D721Med (cell line): Measurements from ENCODE around the gene EPS8L2.

ENCODE experiments used
- DNase-seq: peaks from one replicate; pipeline ENCODE4 v3.0.0; 2011; ENCODE audit warnings: low spot score; ENCODE audit not compliant: insufficient read length
- FAIRE-seq: peaks from 2 replicates; lab custom pipeline; 2011; peaks lifted over from hg19 to GRCh38; lab: Jason Lieb, UNC
- TF ChIP-seq, protein P1 (sequence below): IDR thresholded peaks from 2 replicates; pipeline ENCODE4 v1.5.1; 2012; ENCODE audit warnings: mild to moderate bottlenecking, control low read depth; ENCODE audit not compliant: insufficient read depth; ENCODE audit errors: missing control alignments

The EPS8L2 gene

DNA sequence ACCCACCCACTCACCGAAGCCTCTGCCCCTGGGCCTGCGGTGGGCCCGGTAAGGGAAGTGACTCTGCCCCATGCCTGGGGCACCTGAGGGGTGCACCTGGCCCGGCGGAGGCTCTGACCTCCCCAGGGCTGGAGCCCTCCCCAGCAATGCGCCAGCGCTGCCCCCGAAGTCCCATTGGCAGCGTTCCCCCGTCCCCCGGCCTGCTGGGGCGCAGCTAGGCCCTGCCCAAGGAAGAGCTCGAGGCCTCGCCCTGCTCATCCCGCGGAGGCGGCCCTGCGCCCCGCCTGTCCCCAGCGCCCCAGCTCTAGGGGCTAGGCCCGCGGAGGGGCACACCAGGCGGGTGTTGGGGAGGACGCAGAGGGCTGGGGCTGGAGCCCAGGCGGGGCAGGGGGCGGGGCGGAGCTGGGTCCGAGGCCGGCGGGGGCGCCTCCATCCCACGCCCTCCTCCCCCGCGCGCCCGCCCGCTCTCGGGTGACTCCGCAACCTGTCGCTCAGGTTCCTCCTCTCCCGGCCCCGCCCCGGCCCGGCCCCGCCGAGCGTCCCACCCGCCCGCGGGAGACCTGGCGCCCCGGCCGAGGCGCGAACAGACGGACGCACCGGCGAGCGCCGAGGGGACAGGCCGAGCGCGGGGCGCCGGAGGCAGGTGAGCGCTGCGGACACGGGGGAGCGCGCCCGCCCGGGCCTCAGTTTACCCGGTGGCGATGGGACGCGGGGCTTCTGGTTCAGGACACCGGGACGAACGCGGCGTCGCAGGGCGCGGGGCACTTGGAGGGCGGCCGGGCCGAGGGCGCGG is at the start of gene EPS8L2:
EPS8L2 (plus strand) TSS at position 586 of the 793 bp plus-strand sequence. CDS start 3,177 bp downstream, outside the sequence.
- FAIRE-seq (no peak), DNase-seq (no peak)
- TF ChIP-seq, protein P1, sequence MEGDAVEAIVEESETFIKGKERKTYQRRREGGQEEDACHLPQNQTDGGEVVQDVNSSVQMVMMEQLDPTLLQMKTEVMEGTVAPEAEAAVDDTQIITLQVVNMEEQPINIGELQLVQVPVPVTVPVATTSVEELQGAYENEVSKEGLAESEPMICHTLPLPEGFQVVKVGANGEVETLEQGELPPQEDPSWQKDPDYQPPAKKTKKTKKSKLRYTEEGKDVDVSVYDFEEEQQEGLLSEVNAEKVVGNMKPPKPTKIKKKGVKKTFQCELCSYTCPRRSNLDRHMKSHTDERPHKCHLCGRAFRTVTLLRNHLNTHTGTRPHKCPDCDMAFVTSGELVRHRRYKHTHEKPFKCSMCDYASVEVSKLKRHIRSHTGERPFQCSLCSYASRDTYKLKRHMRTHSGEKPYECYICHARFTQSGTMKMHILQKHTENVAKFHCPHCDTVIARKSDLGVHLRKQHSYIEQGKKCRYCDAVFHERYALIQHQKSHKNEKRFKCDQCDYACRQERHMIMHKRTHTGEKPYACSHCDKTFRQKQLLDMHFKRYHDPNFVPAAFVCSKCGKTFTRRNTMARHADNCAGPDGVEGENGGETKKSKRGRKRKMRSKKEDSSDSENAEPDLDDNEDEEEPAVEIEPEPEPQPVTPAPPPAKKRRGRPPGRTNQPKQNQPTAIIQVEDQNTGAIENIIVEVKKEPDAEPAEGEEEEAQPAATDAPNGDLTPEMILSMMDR: no peak

DNA sequence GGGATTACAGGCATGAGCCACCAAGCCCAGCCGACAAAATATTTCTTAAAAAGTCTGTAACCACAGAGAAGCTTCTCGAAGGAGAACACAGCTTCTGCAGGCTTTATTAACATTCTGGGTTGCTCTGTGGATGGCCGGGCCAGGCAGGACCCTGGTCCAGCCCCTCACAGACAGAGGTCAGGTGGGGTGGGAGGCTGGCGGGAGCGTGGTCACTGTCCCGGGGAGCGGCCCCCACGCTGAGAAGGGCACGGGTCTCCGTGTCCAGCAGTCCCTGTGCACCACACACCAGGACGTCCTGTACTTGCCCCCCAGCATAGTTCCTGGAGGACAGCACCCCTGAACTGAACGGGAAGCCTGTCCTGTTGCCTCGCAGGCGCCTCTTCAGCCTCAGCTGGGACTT is 49.6 kb upstream of the EPS8L2 start:
- TF ChIP-seq, protein P1: no peak
- DNase-seq (no peak), FAIRE-seq (no peak)

DNA sequence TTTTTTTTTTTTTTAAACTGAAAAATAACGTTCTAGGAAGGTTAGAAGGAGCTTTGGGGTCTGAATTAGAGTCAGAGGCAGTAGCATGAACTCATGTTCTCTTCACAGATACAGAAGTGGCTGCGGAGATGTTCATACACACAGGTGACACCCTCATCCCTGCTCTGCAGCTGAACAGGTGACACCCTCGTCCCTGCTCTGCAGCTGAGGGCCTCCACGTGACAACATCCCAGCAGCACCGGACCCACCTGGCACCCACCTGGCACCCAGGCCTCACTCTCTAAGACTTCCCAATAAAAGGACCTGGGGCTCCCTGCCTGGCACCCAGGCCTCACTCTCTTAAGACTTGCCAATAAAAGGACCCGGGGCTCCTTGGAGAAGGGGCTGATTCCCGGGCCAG is 49.2 kb upstream of the EPS8L2 start:
- no peak for FAIRE-seq
- TF ChIP-seq, protein P1: no peak
- DNase-seq: no peak

DNA sequence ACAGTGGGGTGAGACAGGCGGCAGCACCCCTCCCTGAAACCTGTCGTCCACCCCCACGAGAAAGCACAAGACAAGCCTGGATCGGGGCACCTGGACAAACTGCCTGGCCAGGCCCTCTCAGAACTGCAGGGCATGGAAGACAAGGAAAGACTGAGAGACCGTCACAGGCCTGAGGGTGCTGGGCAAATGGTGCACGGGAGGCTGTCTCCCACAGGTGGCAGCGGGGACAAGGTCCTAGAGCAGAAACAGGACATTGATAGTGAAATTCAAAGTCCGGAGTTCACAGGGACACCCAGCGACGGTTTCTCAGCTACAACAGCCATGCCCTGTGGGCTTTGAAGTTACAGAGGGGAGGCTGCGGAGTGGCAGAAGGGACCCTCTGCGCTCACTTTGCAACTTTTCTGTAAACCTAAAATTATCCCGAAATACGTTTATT is 48.3 kb upstream of the EPS8L2 start:
- TF ChIP-seq, protein P1: no peak
- no peak for DNase-seq
- no peak for FAIRE-seq

DNA sequence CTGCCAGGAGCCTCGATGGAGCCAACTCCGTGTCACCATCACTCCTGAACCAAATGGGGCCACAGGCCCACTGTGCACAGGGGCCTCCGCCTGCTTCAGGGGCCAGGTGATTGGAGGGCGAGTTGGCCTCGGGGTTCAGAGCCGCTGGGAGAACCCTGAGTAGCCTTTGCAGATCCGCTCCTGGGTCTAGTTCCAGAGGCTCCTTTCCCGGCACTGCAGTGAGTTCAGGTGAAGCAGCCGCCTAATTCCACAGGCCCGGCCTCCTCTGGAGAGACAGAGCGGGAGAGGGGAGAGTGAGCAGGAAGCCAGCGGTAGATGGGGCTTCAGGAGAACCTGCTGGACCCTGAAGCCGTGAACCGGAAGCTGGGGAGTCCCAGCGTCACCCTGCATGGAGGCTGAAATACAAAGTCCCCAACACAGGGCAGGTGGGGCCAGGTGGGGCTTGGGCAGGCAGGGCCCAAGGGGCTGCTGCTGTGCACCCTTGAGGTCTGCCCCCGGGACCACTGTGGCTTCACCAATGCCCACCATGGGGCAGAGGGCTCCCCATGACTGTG is 46.4 kb upstream of the EPS8L2 start:
- DNase-seq (no peak), FAIRE-seq (no peak)
- TF ChIP-seq, protein P1: no peak

DNA sequence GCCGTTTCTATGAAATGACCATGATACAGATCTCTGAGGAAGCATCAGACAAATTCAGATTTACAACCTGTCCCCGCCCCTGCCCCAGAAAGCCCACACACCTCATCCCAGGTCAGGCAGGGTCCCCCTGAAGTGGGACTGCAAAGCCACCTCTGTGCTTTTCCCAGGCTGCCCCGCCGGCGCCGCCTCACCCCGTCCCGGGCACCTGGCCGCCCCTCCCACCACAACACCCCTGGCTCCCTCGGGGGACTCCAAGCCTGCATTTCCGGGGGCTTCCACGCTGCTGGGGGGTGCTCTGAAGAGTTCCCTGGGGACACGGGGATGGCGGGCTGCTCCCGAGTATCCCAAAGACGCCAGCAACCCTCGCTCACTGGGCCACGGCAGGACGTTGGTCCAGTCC is 45.8 kb upstream of the EPS8L2 start:
- DNase-seq (no peak), FAIRE-seq (no peak)
- TF ChIP-seq, protein P1: no peak
